ENCODE measurements around the gene BMERB1. TPM values are rescaled to one million over a fixed set of nuclear protein-coding genes. Genes with fewer than 3 reads are reported as not detected.
"Not testable (repeated sequence)": the region's sequence is repeated elsewhere in the genome, so short reads cannot be mapped to it uniquely, and the experiment has no call there.

Gene BMERB1
- total RNA-seq, 1 experiment from 2014 or later, result 80.0 TPM

DNA sequence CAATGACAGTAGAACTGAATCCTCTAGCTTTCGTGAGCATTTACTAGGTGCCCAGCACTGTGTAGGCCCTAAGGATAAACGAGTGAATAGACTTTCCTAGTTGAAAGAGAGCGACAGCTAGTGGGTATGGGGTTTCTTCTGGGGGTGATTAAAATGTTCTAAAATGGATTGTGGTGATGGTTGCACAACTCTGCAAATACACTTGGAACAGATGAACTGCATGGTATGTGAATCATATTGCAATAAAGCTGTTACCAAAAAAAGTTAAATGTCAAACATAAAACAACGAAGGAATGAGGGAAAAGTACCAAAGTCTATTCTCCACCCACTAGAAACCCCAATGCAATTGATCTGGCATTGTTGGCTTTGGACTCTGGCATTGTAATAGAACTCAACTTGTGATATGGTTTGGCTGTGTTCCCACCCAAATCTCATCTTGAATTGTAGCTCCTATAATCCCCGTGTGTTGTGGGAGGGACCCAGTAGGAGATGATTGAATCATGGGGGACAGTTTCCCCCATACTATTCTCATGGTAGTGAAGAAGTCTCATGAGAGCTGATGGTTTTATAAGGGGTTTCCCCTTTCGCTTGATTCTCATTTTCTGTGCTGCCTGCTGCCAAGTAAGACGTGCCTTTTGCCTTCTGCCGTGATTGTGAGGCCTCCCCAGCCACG lies 138.1 kb downstream of the BMERB1 start:
- ChIA-PET CTCF (no interaction called here), POLR2A (no interaction called here)
- no peak for ATAC-seq
- BruUV-seq (replicated peaks), result no TSS peak
- TF ChIP-seq, protein P1, sequence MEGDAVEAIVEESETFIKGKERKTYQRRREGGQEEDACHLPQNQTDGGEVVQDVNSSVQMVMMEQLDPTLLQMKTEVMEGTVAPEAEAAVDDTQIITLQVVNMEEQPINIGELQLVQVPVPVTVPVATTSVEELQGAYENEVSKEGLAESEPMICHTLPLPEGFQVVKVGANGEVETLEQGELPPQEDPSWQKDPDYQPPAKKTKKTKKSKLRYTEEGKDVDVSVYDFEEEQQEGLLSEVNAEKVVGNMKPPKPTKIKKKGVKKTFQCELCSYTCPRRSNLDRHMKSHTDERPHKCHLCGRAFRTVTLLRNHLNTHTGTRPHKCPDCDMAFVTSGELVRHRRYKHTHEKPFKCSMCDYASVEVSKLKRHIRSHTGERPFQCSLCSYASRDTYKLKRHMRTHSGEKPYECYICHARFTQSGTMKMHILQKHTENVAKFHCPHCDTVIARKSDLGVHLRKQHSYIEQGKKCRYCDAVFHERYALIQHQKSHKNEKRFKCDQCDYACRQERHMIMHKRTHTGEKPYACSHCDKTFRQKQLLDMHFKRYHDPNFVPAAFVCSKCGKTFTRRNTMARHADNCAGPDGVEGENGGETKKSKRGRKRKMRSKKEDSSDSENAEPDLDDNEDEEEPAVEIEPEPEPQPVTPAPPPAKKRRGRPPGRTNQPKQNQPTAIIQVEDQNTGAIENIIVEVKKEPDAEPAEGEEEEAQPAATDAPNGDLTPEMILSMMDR (IDR thresholded peaks at IDR 0.05), result no peak
- TF ChIP-seq TCF7L2 (IDR thresholded peaks at IDR 0.05; ENCODE audit: low read depth, low read length) (no peak), REST (IDR thresholded peaks at IDR 0.05; ENCODE audit: insufficient read depth in 1 of 2, low read depth in 2 of 2, low read length in 1 of 2) (no peak), SIN3A (IDR thresholded peaks at IDR 0.05; ENCODE audit: borderline replicate concordance, insufficient read depth, low read depth, low read length) (no peak), POLR2AphosphoS5 (IDR thresholded peaks at IDR 0.05; ENCODE audit: low read depth, low read length) (no peak)
- Histone ChIP-seq H3K4me1 (ENCODE audit: control insufficient read depth, insufficient read depth, low read length) (no peaks in the 10 kb centered on the region), H3K27ac (ENCODE audit: low read length) (no peak overlapping the region), H3K9me3 (ENCODE audit: control insufficient read depth, insufficient read depth, low read depth, low read length) (no peaks in the 10 kb centered on the region), H3K36me3 (ENCODE audit: control insufficient read depth, insufficient read depth, low read length) (no peaks in the 10 kb centered on the region), H3K27me3 (ENCODE audit: control insufficient read depth, insufficient read depth, low read length) (no peaks in the 10 kb centered on the region), H3K4me3 (ENCODE audit: low read depth in 2 of 2, low read length in 2 of 2) (no peak overlapping the region)
- in situ Hi-C loops (cut with HindIII; ENCODE audit: low pct_unique_long_range_greater_than_20kb, low sequenced_read_pairs), result no loop called here
- intact Hi-C loops (cut with micrococcal nuclease; ENCODE audit: unreplicated experiment), result no loop called here
- no peak for DNase-seq (ENCODE audit: low read depth, low spot score)

DNA sequence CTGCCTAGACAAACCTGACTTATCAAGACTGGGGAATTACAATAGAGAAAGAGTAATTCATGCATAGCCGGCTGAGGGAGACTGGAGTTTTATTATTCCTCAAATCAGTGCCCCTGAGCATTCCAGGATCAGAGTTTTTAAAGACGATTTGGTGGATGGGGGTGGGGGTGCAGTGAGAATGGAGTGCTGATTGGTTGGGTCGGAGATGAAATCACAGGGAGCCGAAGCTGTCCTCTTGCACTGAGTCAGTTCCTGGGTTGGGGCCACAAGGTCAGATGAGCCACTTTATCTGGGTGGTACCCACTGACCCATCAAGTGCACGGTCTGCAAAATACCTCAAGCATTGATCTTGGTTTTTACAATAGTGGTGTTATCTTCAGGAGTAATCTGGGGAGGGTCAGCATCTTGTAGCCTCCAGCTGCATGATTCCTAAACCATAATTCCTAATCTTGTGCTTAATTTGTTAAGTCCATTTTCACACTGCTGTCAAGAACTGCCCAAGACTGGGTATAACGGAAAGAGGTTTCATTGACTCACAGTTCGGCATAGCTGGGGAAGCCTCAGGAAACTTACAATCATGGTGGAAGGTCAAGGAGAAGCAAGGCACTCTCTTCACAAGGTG lies 139.0 kb downstream of the BMERB1 start:
- H3K36me3 ChIP-seq (ENCODE audit: control insufficient read depth, insufficient read depth, low read length), result no peaks in the 10 kb centered on the region
- no peaks in the 10 kb centered on the region for H3K9me3 ChIP-seq (ENCODE audit: control insufficient read depth, insufficient read depth, low read depth, low read length)
- ChIA-PET CTCF (no interaction called here), POLR2A (interaction anchor here (0.7 kb wide), 1 partner anchor 167 kb away, joined by 5 read pairs; no protein-coding TSS in a partner anchor)
- BruUV-seq (replicated peaks), result no TSS peak
- no peak overlapping the region for H3K27ac ChIP-seq (ENCODE audit: low read length)
- H3K27me3 ChIP-seq (ENCODE audit: control insufficient read depth, insufficient read depth, low read length), result no peaks in the 10 kb centered on the region
- in situ Hi-C loops (cut with HindIII; ENCODE audit: low pct_unique_long_range_greater_than_20kb, low sequenced_read_pairs) (no loop called here), intact Hi-C loops (cut with micrococcal nuclease; ENCODE audit: unreplicated experiment) (no loop called here)
- no peaks in the 10 kb centered on the region for H3K4me1 ChIP-seq (ENCODE audit: control insufficient read depth, insufficient read depth, low read length)
- no peak for TF ChIP-seq TCF7L2 (IDR thresholded peaks at IDR 0.05; ENCODE audit: low read depth, low read length)
- TF ChIP-seq SIN3A (IDR thresholded peaks at IDR 0.05; ENCODE audit: borderline replicate concordance, insufficient read depth, low read depth, low read length), result no peak
- TF ChIP-seq, protein P1 (IDR thresholded peaks at IDR 0.05), result no peak
- no peak for TF ChIP-seq POLR2AphosphoS5 (IDR thresholded peaks at IDR 0.05; ENCODE audit: low read depth, low read length)
- no peak for TF ChIP-seq REST (IDR thresholded peaks at IDR 0.05; ENCODE audit: insufficient read depth in 1 of 2, low read depth in 2 of 2, low read length in 1 of 2)
- DNase-seq (ENCODE audit: low read depth, low spot score) (no peak), ATAC-seq (no peak)
- no peak overlapping the region for H3K4me3 ChIP-seq (ENCODE audit: low read depth in 2 of 2, low read length in 2 of 2)

DNA sequence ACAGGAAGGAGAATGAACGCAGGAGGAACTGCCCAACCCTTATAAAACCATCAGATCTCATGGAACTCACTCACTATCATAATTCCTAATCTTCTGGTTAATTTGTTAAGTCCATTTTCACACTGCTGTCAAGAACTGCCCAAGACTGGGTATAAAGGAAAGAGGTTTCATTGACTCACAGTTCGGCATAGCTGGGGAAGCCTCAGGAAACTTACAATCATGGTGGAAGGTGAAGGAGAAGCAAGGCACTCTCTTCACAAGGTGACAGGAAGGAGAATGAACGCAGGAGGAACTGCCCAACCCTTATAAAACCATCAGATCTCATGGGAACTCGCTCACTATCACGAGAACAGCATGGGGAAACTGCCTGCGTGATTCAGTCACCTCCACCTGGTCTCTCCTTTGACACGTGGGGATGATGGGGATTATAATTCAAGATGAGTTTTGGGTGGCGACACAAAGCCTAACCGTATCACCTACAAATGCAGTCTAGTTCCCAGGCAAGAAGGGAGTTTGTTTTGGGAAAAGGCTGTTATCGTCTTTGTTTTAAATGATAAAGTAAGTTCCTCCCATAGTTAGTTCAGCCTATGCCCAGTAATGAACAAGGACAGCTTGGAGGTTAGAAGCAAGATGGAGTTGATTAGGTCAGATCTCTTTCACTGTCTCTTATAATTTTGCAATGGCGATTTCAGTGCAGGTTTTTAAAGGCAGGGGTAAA lies 139.7 kb downstream of the BMERB1 start:
- intact Hi-C loops (cut with micrococcal nuclease; ENCODE audit: unreplicated experiment); BruUV-seq (replicated peaks): not testable (repeated sequence)
- POLR2A ChIA-PET, result interaction anchor here (0.7 kb wide), 1 partner anchor 168 kb away, joined by 5 read pairs; no protein-coding TSS in a partner anchor

More for the DNA sequence above, 139.7 kb downstream of the BMERB1 start:
- H3K9me3 ChIP-seq (ENCODE audit: control insufficient read depth, insufficient read depth, low read depth, low read length); ATAC-seq; H3K36me3 ChIP-seq (ENCODE audit: control insufficient read depth, insufficient read depth, low read length); H3K27ac ChIP-seq (ENCODE audit: low read length); CTCF ChIA-PET; H3K4me1 ChIP-seq (ENCODE audit: control insufficient read depth, insufficient read depth, low read length); H3K27me3 ChIP-seq (ENCODE audit: control insufficient read depth, insufficient read depth, low read length); H3K4me3 ChIP-seq (ENCODE audit: low read depth in 2 of 2, low read length in 2 of 2); DNase-seq (ENCODE audit: low read depth, low spot score); in situ Hi-C loops (cut with HindIII; ENCODE audit: low pct_unique_long_range_greater_than_20kb, low sequenced_read_pairs): not testable (repeated sequence)
